ENCODE results near the gene TEX13A.
"Not testable (repeated sequence)": the region's sequence is repeated elsewhere in the genome, so short reads cannot be mapped to it uniquely, and the experiment has no call there.

The TEX13A gene, protein sequence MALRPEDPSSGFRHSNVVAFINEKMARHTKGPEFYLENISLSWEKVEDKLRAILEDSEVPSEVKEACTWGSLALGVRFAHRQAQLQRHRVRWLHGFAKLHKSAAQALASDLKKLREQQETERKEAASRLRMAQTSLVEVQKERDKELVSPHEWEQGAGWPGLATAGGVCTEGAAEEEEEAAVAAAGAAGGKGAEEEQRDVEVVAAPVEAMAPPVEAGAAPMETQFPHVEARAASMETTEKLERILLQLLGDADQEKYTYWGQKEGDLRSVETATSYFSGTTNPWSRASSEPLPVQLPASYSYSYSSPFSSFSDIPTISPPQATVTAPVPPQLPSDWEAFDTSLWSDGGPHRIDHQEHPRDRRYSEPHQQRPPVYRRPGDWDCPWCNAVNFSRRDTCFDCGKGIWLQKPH

DNA sequence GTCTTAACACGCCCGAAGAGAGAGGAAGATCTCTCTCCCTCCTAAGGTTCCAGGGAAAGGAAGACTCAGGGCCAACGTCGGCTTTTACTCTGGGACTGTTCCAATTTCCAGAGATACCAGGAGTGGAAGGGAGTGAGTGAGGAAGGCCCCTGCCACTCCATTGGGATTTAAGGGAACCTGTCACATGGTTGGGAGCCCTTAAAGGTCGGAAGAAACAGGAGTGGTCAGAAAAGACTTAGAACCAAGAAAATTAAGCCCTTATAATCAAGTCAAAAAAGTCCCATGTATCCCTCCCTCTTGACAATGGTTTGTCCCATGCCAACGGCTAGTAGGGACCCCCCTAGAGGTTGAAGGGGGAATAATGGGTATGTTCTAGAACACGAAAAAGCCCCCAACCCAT, at the start of gene TEX13A:
Gene TEX13A, minus strand, starts transcription at position 59 of the 400 bp plus-strand sequence. CDS start 297 bp downstream, outside the sequence.
- DNase-seq (ENCODE audit: low spot score) = no peak

- no peak for DNase-seq (ENCODE audit: low spot score)
Measured at GRCh38 chrX:105269386-105269785, 48.9 kb upstream of the TEX13A start.

GRCh38 chrX:105267167-105267566, 46.7 kb upstream of the TEX13A start:
- no peak for DNase-seq (ENCODE audit: low spot score)

GRCh38 chrX:105266456-105266855, 46.0 kb upstream of the TEX13A start:
- DNase-seq (ENCODE audit: low spot score) = no peak

- no peak for DNase-seq (ENCODE audit: low spot score)
Measured at GRCh38 chrX:105265093-105265492, 44.6 kb upstream of the TEX13A start.

GRCh38 chrX:105263801-105264200, 43.3 kb upstream of the TEX13A start:
- DNase-seq (ENCODE audit: low spot score) = no peak

GRCh38 chrX:105263171-105263570, 42.7 kb upstream of the TEX13A start:
- DNase-seq (ENCODE audit: low spot score) = no peak

DNA sequence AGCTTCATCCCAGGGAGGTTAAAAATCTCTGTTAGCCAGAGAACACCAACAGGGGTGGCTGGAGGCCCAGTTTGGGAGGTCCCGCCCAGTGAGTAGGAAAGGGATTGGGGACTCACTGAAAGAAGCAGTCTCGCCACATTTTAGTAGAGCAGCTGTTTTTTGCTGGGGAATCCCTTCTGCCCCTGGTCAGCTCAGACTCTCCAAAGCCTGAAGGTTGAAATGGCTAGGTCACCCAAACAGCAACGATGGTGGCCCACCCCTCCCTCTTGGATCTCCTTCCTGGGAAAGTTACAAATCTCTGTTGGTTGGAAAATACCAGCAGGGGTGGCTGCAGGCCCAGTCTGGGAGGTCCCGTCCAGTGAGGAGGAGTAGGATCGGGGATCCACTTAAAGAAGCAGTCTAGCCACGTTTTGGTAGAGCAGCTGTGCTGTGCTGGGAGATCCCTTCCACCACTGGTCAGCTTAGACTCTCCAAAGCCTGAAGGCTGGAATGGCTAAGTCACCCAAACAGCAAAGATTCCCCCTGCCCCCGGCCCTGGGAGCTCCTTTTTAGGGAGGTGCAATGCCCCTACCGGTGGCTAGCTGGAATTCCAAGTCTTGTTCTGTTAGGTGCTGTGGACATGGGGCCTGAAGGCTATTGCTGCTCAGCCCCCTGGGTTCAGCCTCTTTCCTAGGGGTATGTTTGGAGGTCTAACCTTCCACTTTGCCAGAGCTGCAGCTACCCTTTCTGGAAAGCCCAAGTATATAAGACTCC, 40.0 kb upstream of the TEX13A start:
- no peak for DNase-seq (ENCODE audit: low spot score)

GRCh38 chrX:105241056-105241455, 20.6 kb upstream of the TEX13A start:
- no peak for DNase-seq (ENCODE audit: low spot score)

- DNase-seq (ENCODE audit: low spot score) = not testable (repeated sequence)
Measured at GRCh38 chrX:105237407-105237806, 16.9 kb upstream of the TEX13A start.

- no peak for DNase-seq (ENCODE audit: low spot score)
Measured at GRCh38 chrX:105229146-105229545, 8.7 kb upstream of the TEX13A start.

DNA sequence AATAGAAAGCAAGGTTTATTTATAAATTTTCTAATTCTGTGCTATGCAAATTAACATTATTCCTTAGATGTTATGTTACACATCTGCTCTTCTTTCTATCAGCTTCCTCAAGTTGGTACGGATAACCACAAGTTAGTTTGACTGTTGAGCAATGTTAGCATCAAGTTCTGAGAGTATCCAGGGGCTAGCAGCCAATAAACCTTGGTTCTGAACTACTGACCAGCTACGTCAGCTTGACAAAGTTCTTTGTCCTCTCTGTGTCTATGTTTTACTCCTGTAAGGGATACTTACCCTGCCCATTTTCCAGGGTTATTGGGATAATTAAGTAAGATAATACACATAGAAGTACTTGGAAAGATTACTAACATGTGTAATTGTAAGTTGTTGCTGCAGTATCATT, 8.1 kb upstream of the TEX13A start:
- DNase-seq (ENCODE audit: low spot score) = no peak

DNA sequence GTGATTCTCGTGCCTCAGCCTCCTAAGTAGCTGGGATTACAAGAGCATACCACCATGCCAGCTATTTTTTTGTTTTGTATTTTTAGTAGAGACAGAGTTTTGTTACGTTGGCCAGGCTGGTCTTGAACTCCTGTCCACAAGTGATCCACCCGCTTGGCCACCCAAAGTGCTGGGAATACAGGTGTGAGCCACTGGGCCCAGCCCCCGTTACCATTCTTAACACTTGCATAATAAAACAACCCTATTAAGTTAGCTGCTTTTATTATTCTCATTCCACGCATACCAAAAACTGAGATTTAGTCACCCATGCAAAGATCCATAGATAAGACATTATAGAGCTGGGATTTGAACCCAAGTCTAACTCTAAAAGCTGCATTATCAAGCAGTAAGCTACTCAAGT, 6.0 kb upstream of the TEX13A start:
- DNase-seq (ENCODE audit: low spot score) = no peak

- DNase-seq (ENCODE audit: low spot score) = no peak
Measured at GRCh38 chrX:105221374-105221773, 880 bp upstream of the TEX13A start.

DNA sequence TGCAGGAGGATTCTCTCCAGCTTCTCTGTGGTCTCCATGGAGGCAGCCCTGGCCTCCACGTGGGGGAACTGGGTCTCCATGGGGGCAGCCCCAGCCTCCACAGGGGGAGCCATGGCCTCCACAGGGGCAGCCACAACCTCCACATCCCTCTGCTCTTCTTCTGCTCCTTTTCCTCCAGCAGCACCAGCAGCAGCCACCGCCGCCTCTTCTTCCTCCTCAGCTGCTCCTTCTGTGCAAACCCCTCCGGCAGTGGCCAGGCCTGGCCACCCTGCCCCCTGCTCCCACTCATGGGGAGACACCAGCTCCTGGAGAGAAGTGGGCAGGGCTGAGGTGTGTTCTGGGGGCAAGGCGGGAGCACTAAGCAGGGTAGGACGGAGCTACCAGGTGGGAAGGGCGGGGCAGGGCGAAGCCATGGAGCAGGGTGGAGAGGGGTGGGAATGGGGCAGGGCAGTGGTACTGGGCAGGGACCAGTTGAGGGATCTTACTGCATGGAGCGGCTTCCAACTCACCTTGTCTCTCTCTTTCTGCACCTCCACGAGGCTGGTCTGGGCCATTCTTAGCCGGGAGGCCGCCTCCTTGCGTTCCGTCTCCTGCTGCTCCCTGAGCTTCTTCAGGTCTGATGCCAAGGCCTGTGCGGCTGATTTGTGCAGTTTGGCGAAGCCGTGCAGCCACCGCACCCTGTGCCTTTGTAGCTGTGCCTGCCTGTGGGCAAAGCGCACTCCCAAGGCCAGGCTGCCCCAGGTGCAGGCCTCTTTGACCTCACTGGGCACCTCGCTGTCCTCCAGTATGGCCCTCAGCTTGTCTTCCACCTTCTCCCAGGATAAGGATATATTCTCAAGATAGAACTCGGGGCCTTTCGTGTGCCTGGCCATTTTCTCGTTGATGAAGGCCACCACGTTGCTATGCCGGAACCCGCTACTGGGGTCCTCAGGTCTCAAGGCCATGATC, 766 bp downstream of the TEX13A start:
- no peak for DNase-seq (ENCODE audit: low spot score)

- no peak for DNase-seq (ENCODE audit: low spot score)
Measured at GRCh38 chrX:105211066-105211575, 9.4 kb downstream of the TEX13A start.

- no peak for DNase-seq (ENCODE audit: low spot score)
Measured at GRCh38 chrX:105210258-105210657, 10.2 kb downstream of the TEX13A start.

DNA sequence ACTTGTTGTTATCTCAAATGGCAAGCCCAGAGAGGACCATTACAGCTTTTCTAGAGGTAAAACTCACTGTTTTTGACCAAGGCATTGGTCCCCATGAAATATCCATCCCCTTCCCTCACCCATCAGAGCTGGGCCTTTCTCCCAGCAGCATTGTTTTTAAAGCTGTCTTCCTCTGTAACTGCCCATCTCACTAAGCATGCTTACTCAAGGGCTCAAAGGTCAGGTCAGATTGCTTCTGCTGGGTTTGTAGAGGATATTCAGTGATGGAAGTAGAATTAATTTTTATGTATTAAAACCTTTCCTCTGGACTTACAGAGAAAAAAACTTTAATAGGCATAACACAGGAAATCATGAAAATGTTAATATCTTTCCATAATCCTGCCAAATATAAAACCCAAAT, 11.1 kb downstream of the TEX13A start:
- no peak for DNase-seq (ENCODE audit: low spot score)

GRCh38 chrX:105191878-105192277, 28.6 kb downstream of the TEX13A start:
- DNase-seq (ENCODE audit: low spot score) = peak; percentile 1

- DNase-seq (ENCODE audit: low spot score) = peak; percentile 22
Measured at GRCh38 chrX:105190252-105190853, 30.1 kb downstream of the TEX13A start.

DNA sequence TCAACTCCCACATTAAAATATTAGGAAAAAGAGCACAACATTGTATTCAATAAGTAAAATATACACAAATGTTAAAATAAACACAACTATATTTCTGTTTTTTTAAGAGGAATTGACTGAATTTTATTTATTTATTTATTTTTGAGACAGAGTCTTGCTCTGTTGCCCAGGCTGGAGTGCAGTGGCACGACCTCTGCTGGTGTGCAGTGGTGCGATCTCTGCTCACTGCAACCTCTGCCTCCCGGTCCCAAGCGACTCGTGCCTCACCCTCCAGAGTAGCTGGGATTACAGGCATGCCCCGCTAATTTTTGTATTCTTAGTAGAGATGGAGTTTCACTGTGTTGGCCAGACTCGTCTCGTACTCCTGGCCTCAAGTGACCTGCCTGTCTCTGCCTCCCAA, 31.4 kb downstream of the TEX13A start:
- DNase-seq (ENCODE audit: low spot score) = no peak

DNA sequence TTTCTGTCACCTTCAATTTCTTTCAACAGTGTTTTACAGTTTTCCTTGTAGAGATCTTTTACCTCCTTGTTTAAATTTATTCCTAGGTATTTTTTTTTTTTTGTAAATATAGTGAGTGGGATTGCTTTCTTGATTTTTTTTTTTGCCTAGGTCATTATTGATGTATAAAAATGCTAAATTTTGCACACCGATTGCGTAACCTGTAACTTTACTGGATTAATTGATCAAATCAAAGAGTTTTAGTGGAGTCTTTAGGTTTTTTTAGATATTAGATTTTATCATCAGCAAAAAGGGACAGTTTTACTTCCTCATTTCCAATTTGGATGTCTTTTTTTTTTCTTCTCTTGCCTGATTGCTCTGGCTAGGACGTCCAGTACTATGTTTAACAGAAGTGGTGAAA, 40.9 kb downstream of the TEX13A start:
- DNase-seq (ENCODE audit: low spot score) = no peak
